GM10266 (cell line): ENCODE data around the gene FBLN2.

ENCODE experiments used
- DNase-seq: peaks from one replicate; pipeline ENCODE4 v3.0.0; 2012; ENCODE audit errors: extremely low spot score
- TF ChIP-seq, protein P1 (sequence below): IDR thresholded peaks from 2 replicates; pipeline ENCODE4 v1.5.1; 2012; ENCODE audit warnings: mild to moderate bottlenecking, low read depth; ENCODE audit not compliant: control insufficient read depth, insufficient read depth; ENCODE audit errors: missing control alignments

Gene FBLN2

DNA sequence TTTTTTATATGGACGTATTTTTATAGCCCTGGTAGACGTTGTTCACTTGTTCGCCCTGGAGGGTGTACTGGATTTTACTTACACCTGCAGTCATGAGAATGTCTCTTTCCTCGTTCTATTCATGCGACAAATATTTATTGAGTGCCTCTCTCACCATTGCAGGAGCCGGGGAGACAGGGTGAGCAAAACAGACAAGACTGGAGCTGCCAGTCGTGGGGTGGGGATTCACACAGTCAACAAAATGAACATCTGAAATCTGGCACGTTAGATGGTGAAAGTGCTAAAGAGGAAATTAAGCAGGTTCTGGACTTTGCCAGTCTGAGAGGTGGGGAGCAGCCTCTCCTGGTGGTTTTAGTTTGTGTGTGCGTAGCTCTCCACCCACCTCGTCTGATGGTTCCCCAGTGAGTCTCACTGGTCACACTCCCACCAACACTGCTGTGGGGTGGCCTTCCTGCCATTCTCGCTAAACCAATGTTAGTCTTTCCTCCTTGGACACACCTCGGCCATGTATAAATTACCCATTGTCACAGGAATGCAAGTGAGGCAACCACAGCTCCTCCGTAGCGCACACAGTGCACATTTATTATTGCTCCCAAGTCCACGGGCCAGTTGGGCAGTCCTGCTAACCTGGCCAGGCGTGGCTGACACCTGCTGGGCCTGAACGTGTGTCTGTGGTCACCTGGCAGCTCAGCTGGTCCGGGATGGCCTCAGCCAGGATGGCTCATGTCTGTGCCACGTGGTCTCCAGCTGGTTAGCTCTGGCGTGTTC, 31.5 kb downstream of the FBLN2 start:
- DNase-seq = no peak
- TF ChIP-seq, protein P1, sequence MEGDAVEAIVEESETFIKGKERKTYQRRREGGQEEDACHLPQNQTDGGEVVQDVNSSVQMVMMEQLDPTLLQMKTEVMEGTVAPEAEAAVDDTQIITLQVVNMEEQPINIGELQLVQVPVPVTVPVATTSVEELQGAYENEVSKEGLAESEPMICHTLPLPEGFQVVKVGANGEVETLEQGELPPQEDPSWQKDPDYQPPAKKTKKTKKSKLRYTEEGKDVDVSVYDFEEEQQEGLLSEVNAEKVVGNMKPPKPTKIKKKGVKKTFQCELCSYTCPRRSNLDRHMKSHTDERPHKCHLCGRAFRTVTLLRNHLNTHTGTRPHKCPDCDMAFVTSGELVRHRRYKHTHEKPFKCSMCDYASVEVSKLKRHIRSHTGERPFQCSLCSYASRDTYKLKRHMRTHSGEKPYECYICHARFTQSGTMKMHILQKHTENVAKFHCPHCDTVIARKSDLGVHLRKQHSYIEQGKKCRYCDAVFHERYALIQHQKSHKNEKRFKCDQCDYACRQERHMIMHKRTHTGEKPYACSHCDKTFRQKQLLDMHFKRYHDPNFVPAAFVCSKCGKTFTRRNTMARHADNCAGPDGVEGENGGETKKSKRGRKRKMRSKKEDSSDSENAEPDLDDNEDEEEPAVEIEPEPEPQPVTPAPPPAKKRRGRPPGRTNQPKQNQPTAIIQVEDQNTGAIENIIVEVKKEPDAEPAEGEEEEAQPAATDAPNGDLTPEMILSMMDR = no peak

DNA sequence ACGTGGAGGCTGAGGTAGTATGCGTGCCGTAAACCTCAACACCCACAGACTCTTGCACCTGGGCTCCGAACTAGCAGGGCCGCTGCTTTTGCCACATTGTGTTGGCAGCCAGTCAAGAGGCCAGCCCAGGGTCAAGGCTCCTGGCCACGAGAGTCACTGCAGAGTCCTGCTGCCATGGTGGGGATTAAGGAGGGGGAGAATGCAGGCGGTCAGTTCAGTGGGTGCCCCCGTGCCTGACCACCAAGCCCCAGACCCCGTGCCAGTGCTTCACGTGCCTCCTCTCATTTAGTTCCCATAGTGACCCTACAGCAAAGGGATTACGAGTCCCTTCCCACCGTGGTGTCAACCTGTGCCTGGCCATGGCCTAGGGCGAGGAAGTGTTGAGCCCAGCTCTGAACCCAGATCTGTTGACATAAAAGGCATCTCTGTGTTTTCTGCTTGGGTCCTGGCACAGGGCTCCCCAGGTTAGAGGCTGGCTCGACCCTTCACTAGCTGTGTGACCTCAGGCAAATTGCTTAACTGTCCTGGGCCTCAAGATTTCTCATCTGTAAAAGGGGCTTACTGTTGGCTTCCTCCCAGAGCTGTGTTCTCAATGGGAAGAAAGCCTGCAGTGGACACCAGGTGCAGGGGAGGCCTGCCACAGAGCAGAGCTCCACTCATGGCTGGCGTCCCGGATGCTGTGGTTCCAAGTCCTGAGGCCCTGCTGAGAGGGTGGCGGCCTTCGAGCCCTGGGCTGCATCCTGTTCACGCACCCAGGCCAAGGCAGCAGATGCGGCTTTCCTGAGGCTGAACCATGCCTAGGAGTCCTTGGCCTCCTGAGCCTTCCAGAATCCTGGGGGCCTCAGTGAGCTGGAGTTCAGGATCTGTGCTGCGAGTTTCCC, 32.8 kb downstream of the FBLN2 start:
- TF ChIP-seq, protein P1 = no peak
- DNase-seq = no peak

DNA sequence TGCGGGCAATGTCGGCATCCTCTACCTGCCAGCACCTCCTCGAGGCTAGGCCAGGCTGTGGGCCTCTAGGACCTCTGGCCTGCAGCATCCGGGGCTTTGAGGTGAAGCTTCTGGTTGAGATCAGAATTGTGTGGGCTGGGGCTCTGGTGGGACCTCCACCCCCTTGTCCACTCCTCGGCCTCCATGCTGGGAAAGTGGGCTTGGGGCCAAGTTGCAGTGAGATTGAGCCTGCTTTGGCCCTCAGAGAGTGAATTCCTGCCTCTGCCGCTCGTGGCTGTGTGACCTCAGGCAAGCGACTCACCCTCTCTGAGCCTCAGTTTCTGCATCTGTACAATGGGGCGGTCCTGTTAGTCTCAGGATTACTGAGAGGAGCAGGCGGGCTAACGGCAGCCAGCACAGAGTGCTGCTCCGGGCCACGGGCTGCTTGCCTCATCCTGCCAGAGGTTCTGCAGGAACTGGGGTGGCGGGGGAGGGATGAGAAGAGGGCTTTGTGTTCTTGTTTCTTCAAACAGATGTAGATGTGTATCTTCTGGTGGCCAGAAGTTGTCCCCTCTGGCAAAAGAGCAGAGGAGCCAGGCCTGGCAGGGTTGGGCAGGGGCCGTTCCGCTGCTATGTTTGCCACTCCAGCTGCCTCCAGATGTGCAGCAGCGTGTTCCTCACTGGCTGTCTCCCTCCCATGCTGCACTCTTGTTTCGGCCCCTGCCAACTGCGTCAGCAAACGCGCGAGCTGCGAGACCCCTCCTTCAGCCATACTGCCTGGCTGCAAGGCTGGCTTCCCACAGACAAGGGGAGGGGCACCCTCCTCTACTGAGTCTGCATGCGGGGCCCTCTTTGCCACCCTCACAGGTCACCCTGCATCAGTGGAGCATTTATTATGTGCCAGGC, 33.7 kb downstream of the FBLN2 start:
- no peak for DNase-seq
- TF ChIP-seq, protein P1 = no peak

DNA sequence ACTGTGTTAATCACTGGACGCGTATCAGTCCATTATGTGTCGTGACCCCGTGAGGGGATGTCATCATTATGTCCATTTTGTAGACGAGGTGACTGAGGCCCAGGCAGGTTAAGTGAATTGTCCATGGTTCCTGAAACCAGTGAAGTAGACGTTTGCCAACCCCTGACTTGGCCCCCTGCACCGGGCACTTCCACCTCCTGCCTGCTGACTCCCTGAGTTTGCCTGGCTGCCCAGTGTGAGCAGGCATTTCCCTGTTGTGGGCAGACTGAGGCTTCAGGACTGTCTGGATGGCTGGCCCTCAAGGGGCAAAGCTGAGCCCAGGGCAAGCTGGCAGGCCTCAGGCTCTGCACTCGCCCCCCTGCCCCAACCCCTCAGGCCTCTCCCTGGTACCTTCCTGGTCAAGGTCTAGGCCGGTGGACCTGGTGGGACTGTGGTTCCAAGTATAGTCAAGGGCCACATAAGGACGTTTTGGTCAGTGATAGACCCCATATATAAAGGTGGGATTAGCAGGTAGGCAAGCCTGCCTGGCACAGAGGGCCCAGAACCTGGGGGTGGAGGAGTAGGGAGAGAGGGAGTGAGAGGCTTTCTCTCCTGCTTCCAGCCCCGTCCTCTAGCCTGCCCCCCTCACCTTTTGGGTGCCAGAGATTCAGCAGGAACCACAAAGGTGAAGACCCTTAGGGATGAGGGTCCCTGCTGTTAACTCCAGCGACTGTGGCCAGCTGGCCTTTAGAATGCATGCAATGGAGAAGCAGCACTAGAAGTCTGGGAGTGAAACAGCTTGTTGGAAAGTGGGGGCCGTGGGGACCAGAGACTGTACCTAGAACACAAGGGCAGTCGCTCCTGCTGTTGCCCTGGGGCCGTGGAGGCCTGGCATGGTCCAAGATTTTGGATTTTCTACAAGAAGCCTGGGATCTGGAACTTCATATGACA, 34.6 kb downstream of the FBLN2 start:
- no peak for DNase-seq
- TF ChIP-seq, protein P1 = no peak

DNA sequence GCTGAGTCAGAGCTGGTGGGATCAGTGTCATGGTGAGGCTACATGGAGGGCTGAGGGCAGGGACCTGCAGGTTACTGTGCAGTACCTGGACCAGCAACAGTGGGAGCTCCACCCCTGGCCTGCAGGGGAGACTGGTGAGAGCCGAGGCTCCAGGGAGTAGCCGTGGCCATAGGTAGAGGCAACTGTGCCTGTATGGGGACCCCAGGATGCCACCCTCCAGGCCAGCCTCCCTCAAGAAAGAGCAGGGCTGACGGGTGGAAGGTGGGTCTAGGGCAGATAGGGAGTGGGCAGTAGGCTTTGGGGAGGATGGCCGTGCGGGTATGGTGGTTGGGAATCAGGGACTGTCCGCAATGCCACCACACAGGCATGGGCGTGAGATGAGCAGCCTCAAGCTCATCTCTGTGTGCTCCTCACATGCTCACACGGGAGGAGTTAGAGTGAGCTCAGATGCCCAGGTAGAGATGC, 35.5 kb downstream of the FBLN2 start:
- TF ChIP-seq, protein P1 = no peak
- no peak for DNase-seq

DNA sequence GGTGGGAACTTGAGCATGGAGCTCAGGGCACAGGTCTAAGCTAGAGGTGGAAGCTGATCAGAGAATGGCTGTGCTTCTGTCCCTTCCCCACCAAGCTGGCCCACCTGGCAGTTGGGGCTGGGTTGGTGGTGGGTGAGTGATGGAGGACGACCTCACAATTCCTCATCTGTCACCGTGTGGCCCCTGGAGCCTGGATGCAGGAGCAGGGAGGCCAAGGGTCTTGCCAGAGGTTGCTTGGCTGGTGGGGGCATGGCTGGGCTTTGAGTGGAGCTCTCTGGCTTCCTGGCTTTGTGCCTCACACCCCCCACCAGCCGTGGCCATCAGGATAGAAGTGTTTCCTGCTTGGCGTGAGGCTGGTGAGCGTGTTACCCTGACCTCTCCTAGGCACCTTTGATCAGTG, 36.0 kb downstream of the FBLN2 start:
- no peak for DNase-seq
- TF ChIP-seq, protein P1 = no peak
